ENCODE data around the gene TRAF7. TPM values are rescaled to one million over a fixed set of nuclear protein-coding genes. Genes with fewer than 3 reads are reported as not detected.

TRAF7 gene
- total RNA-seq, 2 experiments from 2014 or later, result 53.6 to 82.3 TPM

DNA sequence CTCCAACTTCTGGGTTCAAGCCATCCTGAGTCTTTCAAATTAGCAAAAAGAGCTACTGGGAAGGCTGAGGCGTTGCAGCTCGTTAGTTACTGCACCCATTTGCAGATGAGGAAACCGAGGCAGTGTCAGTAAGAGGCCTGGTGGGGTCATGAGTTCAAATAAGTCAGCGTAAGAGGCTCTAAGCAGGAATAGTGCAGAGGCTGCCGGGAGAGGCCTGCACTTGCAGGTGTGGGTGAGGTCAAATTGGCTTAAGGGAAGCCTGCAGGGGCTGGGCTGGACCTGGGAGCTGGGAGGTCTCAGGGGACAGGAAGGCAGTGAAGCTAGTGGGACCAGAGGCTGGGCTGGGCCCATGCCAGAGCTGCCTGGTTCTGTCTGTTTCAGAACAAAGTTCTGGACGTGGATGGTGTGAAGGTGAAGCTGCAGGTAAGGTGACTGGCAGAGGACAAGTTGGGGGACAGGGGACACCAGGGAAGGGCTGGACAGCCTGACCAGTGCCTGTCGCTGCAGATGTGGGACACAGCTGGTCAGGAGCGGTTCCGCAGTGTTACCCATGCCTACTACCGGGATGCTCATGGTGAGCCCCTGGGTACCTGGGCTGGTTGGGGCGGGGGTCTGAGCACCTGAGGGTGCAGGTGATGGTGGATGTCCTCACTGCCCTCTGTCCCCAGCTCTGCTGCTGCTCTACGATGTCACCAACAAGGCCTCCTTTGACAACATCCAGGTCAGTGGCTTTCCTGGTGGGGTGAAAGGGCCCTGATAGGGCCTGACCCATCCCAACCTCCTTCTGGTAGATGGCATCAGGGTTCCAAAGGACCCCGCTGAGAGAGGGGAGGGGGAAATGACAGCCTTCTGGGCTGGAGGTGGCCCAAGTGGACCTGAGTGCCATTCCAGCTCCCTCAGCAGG, 4.1 kb upstream of the TRAF7 start:
- CTCF ChIA-PET (ENCODE audit: unreplicated experiment), result interaction anchor here (0.7 kb wide), 1 partner anchor 11 kb away, joined by 3 read pairs; no protein-coding TSS in a partner anchor
- no TSS peak for BruUV-seq (replicated peaks)
- Histone ChIP-seq H3K9me3 (ENCODE audit: low read length) (no peaks in the 10 kb centered on the region), H3K79me2 (ENCODE audit: insufficient read depth, low read depth, low read length) (peaks cover 31% of the 10 kb centered on the region), H3K36me3 (ENCODE audit: insufficient read depth, low read length) (peaks cover 44% of the 10 kb centered on the region), H2AFZ (ENCODE audit: low read length) (no peak overlapping the region), H3K27ac (ENCODE audit: low read depth, low read length, poor library complexity, severe bottlenecking) (peak overlapping the region; percentile 83), H4K20me1 (ENCODE audit: insufficient read depth, low read length) (peaks cover 11% of the 10 kb centered on the region; the same call in 1 of the 2 replicates), H3K4me3 (ENCODE audit: low read depth, low read length, poor library complexity, severe bottlenecking) (peak overlapping the region; percentile 81), H3K4me1 (ENCODE audit: insufficient read depth, low read length, poor library complexity, severe bottlenecking) (peaks cover 54% of the 10 kb centered on the region), H3K9me2 (ENCODE audit: insufficient read depth, low read length) (no peaks in the 10 kb centered on the region), H3K4me2 (ENCODE audit: low read length) (peak overlapping the region; percentile 100)
- TF ChIP-seq, protein P1, sequence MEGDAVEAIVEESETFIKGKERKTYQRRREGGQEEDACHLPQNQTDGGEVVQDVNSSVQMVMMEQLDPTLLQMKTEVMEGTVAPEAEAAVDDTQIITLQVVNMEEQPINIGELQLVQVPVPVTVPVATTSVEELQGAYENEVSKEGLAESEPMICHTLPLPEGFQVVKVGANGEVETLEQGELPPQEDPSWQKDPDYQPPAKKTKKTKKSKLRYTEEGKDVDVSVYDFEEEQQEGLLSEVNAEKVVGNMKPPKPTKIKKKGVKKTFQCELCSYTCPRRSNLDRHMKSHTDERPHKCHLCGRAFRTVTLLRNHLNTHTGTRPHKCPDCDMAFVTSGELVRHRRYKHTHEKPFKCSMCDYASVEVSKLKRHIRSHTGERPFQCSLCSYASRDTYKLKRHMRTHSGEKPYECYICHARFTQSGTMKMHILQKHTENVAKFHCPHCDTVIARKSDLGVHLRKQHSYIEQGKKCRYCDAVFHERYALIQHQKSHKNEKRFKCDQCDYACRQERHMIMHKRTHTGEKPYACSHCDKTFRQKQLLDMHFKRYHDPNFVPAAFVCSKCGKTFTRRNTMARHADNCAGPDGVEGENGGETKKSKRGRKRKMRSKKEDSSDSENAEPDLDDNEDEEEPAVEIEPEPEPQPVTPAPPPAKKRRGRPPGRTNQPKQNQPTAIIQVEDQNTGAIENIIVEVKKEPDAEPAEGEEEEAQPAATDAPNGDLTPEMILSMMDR (conservative IDR thresholded peaks at IDR 0.05; ENCODE audit: low read length), result no peak
- no peak for TF ChIP-seq EZH2phosphoT487 (IDR thresholded peaks at IDR 0.05; ENCODE audit: borderline replicate concordance, low read depth, low read length)
- intact Hi-C loops (cut with micrococcal nuclease; ENCODE audit: unreplicated experiment), result loop anchor here (5.0 to 10.0 kb wide), 2 partner anchors 71 to 273 kb away; partner anchors contain the start of genes CCNF and E4F1
- DNase-seq (ENCODE audit: low spot score), result peak; percentile 53
- POLR2A ChIA-PET, result interaction anchor here (0.6 kb wide), 1 partner anchor 211 kb away, joined by 4 read pairs; no protein-coding TSS in a partner anchor

DNA sequence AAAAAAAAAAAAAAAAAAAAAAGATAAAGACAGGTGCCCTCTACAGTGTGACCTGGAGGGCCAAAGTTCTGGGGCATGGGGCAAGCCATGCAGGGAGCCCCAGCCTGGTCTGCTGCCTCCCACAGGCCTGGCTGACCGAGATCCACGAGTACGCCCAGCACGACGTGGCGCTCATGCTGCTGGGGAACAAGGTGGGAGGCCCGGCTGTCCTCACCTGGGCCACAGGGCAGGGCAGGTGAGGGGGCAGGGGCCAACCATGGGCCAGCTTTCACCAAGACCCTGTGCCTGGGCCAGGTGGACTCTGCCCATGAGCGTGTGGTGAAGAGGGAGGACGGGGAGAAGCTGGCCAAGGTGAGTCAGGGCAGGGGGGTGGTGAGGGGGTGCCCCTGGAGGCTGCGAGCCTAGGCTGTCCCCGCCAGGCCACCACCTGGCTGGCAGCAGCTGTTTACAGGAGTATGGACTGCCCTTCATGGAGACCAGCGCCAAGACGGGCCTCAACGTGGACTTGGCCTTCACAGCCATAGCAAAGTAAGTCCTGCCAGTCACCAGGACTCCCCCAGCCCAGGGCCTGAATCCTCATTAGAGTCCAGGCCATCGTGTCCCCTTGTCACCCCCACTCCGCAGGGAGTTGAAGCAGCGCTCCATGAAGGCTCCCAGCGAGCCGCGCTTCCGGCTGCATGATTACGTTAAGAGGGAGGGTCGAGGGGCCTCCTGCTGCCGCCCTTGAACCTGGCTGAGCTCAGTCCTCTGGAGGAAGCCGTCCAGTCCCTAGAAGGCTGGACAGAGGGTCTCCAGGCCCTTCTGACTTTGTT, 2.7 kb upstream of the TRAF7 start:
- peak overlapping the region; percentile 100 for H3K4me2 ChIP-seq (ENCODE audit: low read length)
- peaks cover 44% of the 10 kb centered on the region for H3K36me3 ChIP-seq (ENCODE audit: insufficient read depth, low read length)
- TF ChIP-seq EZH2phosphoT487 (IDR thresholded peaks at IDR 0.05; ENCODE audit: borderline replicate concordance, low read depth, low read length), result no peak
- TF ChIP-seq, protein P1 (conservative IDR thresholded peaks at IDR 0.05; ENCODE audit: low read length), result 0 out of 2 replicates have a peak, but pooled peaks have one; percentile 42
- peak overlapping the region; percentile 83 for H3K27ac ChIP-seq (ENCODE audit: low read depth, low read length, poor library complexity, severe bottlenecking)
- intact Hi-C loops (cut with micrococcal nuclease; ENCODE audit: unreplicated experiment), result loop anchor here (5.0 to 10.0 kb wide), 2 partner anchors 69 to 272 kb away; partner anchors contain the start of genes CCNF and E4F1
- POLR2A ChIA-PET, result interaction anchor here (0.7 to 1.0 kb wide), 2 partner anchors 99 to 182 kb away, joined by 3 to 5 read pairs; partner anchors contain the start of gene ECI1
- H2AFZ ChIP-seq (ENCODE audit: low read length), result no peak overlapping the region
- H3K9me2 ChIP-seq (ENCODE audit: insufficient read depth, low read length), result no peaks in the 10 kb centered on the region
- H3K9me3 ChIP-seq (ENCODE audit: low read length), result no peaks in the 10 kb centered on the region
- peaks cover 62% of the 10 kb centered on the region for H3K4me1 ChIP-seq (ENCODE audit: insufficient read depth, low read length, poor library complexity, severe bottlenecking)
- peak overlapping the region; percentile 81 for H3K4me3 ChIP-seq (ENCODE audit: low read depth, low read length, poor library complexity, severe bottlenecking)
- DNase-seq (ENCODE audit: low spot score), result peak; percentile 71
- H4K20me1 ChIP-seq (ENCODE audit: insufficient read depth, low read length), result peaks cover 17% of the 10 kb centered on the region
- peaks cover 45% of the 10 kb centered on the region for H3K79me2 ChIP-seq (ENCODE audit: insufficient read depth, low read depth, low read length)
- no TSS peak for BruUV-seq (replicated peaks)
- CTCF ChIA-PET (ENCODE audit: unreplicated experiment), result no interaction called here
